Activated naive CD8-positive, alpha-beta T cell treated with anti-CD3 and anti-CD28 coated beads, Interleukin-2, amount 50 U/mL, for 24 hours (primary cell): ENCODE results near the gene PRH1.

Source experiments
- ATAC-seq: fragments of 150-1000 bp; cut with Tn5 transposase; one replicate; pipeline ENCODE4 v1.10.0; 2021
- DNase-seq: peaks from one replicate; pipeline ENCODE4 v3.0.0; 2021
- H3K27ac Mint-ChIP-seq: one replicate; pipeline ENCODE4 v1.8.0; 2021; ENCODE audit warnings: mild to moderate bottlenecking, mixed read lengths
- H3K27me3 Mint-ChIP-seq: one replicate; pipeline ENCODE4 v1.8.0; 2021; ENCODE audit warnings: mixed read lengths
- H3K36me3 Mint-ChIP-seq: one replicate; pipeline ENCODE4 v1.8.0; 2021; ENCODE audit warnings: low read depth, mixed read lengths
- H3K4me1 Mint-ChIP-seq: one replicate; pipeline ENCODE4 v1.8.0; 2021; ENCODE audit warnings: mixed read lengths
- H3K4me3 Mint-ChIP-seq: one replicate; pipeline ENCODE4 v1.8.0; 2021; ENCODE audit warnings: mild to moderate bottlenecking, moderate library complexity, mixed read lengths
- H3K9me3 Mint-ChIP-seq: one replicate; pipeline ENCODE4 v1.8.0; 2021; ENCODE audit warnings: mixed read lengths

Gene PRH1

DNA sequence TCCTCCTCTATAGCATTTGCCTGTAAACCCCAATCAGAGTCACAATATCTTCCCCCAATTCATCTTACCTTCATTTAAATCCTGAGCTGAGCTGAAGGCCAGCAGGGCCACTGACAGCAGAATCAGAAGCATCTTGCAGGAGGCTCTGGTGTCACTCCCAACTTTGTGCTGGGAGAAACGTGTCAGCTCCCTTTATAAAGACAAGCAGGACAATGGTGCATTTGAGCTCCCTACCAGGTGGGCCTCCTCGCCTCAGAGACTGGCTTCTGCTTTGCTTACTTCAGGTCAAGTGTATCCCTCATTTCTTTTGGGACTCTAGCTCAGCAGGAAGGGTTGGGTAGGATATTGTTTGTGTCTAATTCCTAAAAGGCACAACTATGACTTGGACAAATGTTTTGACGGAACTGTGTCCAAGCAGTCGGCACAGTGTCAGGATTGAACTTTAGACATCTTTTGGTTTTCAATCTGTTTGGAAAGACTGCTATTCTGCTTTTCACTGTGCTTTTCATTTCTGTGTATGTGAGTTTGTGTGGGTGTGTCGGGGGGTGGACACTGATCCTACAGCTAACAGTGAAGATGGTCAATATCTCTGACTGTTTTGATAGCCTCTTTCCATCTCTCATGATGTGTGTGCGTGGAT, at the start of gene PRH1:
Gene PRH1, minus strand, starts transcription at position 170 of the 640 bp plus-strand sequence. Its CDS starts 38 bp downstream, at position 132.
- ATAC-seq = no peak
- no peaks in the 10 kb centered on the region for H3K4me1 Mint-ChIP-seq
- H3K9me3 Mint-ChIP-seq = no peaks in the 10 kb centered on the region
- peaks cover 21% of the 10 kb centered on the region for H3K36me3 Mint-ChIP-seq
- no peak within 1 kb of the TSS for H3K27ac Mint-ChIP-seq
- DNase-seq = no peak
- no peaks in the 10 kb centered on the region for H3K27me3 Mint-ChIP-seq
- no peak within 1 kb of the TSS for H3K4me3 Mint-ChIP-seq

DNA sequence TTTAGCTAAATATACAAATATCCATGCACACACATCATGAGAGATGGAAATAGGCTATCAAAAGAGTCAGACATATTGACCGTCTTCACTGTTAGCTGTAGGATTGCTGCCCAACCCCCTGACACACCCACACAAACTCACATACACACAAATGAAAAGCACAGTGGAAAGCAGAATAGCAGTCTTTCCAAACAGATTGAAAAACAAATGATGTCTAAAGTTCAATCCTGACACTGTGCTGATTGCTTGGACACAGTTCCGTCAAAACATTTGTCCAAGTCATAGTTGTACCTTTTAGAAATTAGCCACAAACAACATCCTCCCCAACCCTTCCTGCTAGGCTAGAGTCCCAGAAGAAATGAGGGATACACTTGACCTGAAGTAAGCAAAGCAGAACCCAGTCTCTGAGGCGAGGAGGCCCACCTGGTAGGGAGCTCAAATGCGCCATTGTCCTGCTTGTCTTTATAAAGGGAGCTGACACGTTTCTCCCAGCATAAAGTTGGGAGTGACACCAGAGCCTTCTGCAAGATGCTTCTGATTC, 44.8 kb upstream of the PRH1 start, which contains the start of gene PRH2:
Gene PRH2, plus strand, starts transcription at position 491 of the 541 bp plus-strand sequence. Its CDS starts 38 bp downstream, at position 529.
- ATAC-seq = no peak
- Mint-ChIP-seq H3K9me3 (no peaks in the 10 kb centered on the region), H3K4me3 (no peak within 1 kb of the TSS), H3K4me1 (no peaks in the 10 kb centered on the region), H3K27ac (no peak within 1 kb of the TSS), H3K36me3 (peaks cover 8% of the 10 kb centered on the region), H3K27me3 (no peaks in the 10 kb centered on the region)
- DNase-seq = no peak

DNA sequence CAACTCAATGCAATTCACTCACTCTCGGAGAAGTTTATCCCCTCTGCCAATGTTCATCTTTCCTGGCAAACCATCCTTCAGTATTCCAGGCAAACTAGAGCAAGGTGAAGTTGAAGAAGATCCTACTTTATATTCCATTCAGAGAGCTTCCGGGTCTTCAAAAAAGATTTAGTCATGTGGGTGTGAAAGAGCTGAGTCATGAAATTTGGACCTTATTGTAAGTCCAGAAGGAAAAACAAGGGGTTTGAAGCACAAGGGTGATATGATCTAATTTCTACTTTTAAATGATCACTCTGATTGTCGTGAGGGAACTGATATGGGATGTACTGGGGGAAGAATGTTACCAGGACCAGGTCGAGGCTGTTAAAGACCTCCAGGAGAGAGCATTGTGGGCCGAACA, 42.2 kb upstream of the PRH1 start:
- Mint-ChIP-seq H3K4me3 (no peak overlapping the region), H3K4me1 (no peaks in the 10 kb centered on the region), H3K9me3 (no peaks in the 10 kb centered on the region), H3K27me3 (no peaks in the 10 kb centered on the region), H3K27ac (no peak overlapping the region), H3K36me3 (peaks cover 7% of the 10 kb centered on the region)
- DNase-seq (no peak), ATAC-seq (no peak)

DNA sequence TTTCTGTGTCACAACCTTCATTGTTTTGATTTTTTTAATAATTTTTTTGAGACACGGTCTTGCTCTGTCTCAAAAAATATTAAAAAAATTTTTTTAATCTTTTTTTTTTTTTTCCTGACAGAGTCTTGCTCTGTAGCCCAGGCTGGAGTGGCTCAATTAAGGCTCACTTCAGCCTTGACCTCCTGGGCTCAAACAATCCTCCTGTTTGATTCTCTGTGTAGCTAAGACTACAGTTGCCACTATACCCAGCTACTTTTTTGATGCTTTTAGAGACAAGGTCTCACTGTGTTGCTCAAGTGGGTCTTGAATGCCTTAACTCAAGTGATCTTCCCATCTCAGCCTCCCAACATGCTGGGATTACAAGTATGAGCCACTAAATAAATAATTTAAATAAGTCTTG, 35.8 kb upstream of the PRH1 start:
- Mint-ChIP-seq H3K9me3 (no peaks in the 10 kb centered on the region), H3K27ac (no peak overlapping the region), H3K4me1 (no peaks in the 10 kb centered on the region), H3K27me3 (no peaks in the 10 kb centered on the region), H3K4me3 (no peak overlapping the region), H3K36me3 (peaks cover 2% of the 10 kb centered on the region)
- no peak for ATAC-seq
- no peak for DNase-seq

DNA sequence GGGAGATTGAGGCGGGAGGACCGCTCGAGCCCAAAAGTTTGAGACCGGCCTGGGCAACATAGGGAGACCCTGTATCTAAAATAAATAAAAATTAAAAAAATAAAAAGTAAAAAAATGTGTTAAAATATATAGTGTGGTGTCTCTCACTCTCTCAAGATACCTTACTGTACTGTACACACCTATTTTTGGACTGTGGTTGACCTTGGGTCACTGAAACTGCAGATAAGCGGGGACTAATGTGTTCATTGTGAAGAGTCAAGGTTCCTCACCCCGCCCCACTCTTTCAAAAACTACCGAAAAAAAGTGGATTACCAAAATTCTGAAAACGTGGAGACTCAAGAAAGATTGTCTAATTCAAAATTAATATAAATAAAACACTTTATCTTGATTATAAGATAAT, 26.3 kb upstream of the PRH1 start:
- ATAC-seq (no peak), DNase-seq (no peak)
- peaks cover 23% of the 10 kb centered on the region for H3K36me3 Mint-ChIP-seq
- H3K4me3 Mint-ChIP-seq = no peak overlapping the region
- H3K9me3 Mint-ChIP-seq = peaks cover 16% of the 10 kb centered on the region
- no peaks in the 10 kb centered on the region for H3K4me1 Mint-ChIP-seq
- H3K27ac Mint-ChIP-seq = no peak overlapping the region
- no peaks in the 10 kb centered on the region for H3K27me3 Mint-ChIP-seq

DNA sequence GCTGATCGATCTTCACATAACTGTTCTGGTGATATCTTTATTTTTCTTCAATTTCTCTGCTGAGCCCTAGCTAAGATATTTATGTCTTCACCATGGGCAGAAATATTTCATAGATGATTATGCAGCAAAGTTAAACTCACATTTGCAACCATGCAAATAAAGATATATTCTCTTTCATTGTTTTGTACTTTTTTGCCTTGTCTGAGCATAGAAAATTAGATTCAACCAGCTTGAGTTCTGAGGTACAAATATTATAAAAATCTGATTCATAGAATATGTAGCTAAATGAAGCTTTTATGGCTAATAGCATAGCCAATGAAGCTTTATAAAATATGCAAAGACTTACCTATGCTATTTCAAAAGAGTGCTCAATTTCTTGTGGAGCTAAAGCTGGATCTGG, 25.4 kb upstream of the PRH1 start, which contains the start of gene TAS2R13:
Gene TAS2R13, minus strand, starts transcription at position 101 of the 400 bp plus-strand sequence. CDS start 264 bp downstream, outside the sequence.
- H3K36me3 Mint-ChIP-seq = peaks cover 29% of the 10 kb centered on the region
- H3K4me1 Mint-ChIP-seq = no peaks in the 10 kb centered on the region

DNA sequence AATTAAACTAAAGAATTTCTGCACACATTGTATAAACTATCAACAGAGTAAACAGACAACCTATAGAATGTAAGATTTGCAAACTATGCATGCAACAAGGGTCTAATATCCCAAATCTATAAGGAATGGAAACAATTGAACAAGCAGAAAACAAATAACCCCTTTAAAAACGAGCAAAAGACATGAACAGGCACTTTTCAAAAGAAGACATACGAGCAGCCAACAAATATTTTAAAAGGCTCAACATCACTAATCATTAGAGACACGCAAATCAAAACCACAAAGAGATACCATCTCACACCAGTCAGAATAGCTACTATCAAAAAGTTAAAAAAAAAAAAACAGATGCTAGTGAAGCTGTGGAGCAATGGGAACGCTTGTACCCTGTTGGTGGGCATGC, 20.6 kb upstream of the PRH1 start:
- H3K36me3 Mint-ChIP-seq = peaks cover 40% of the 10 kb centered on the region
- no peaks in the 10 kb centered on the region for H3K27me3 Mint-ChIP-seq
- no peaks in the 10 kb centered on the region for H3K4me1 Mint-ChIP-seq
- H3K27ac Mint-ChIP-seq = no peak overlapping the region
- H3K9me3 Mint-ChIP-seq = peaks cover 41% of the 10 kb centered on the region
- H3K4me3 Mint-ChIP-seq = no peak overlapping the region
- ATAC-seq = no peak
- no peak for DNase-seq

More for the DNA sequence above, 25.4 kb upstream of the PRH1 start, which contains the start of gene TAS2R13:
- no peak within 1 kb of the TSS for H3K27ac Mint-ChIP-seq
- H3K27me3 Mint-ChIP-seq = no peaks in the 10 kb centered on the region
- H3K4me3 Mint-ChIP-seq = no peak within 1 kb of the TSS
- DNase-seq (no peak), ATAC-seq (no peak)
- peaks cover 24% of the 10 kb centered on the region for H3K9me3 Mint-ChIP-seq

DNA sequence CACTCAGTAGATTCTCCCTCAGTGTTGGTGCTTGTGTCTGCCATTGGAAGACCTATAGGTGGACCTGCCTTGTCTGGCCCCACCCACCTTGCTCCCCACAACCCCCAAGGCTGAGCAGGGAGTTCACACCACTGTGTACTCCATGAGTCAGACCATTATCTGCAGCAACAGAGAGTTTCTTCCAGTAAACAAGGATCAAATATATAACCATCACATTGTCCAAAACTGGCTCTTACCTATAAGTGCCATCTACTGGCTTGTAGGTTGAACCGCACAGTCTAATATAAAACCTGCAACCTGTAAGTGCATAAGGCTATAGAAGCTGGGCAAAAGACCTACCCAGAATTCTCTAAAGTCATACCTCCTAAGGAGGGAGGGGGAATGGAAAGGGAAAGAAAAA, 17.4 kb upstream of the PRH1 start:
- H3K27me3 Mint-ChIP-seq = no peaks in the 10 kb centered on the region
- H3K27ac Mint-ChIP-seq = no peak overlapping the region
- peaks cover 29% of the 10 kb centered on the region for H3K36me3 Mint-ChIP-seq
- ATAC-seq (no peak), DNase-seq (no peak)
- peaks cover 36% of the 10 kb centered on the region for H3K9me3 Mint-ChIP-seq
- H3K4me1 Mint-ChIP-seq = no peaks in the 10 kb centered on the region
- H3K4me3 Mint-ChIP-seq = no peak overlapping the region

DNA sequence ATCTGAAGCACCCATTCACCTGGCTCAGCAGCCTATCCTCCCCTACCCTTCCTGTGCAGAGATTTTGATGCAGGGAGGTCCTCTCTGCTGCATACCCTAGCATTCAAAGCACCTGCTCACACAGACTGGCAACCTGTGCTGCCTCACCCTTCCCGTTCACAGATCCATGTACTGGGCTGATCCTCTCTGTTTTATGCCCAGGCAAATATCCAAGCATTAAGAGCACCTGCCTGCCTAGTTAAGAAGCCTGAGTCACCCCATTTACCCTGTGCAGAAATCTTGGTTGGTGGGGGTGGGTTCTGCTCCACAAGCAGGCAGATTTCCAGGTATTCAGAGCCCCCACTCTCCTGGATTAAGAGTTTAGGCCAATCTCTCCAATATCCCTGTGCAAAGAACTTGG, 16.9 kb upstream of the PRH1 start:
- no peak overlapping the region for H3K27ac Mint-ChIP-seq
- peaks cover 29% of the 10 kb centered on the region for H3K36me3 Mint-ChIP-seq
- no peak for ATAC-seq

DNA sequence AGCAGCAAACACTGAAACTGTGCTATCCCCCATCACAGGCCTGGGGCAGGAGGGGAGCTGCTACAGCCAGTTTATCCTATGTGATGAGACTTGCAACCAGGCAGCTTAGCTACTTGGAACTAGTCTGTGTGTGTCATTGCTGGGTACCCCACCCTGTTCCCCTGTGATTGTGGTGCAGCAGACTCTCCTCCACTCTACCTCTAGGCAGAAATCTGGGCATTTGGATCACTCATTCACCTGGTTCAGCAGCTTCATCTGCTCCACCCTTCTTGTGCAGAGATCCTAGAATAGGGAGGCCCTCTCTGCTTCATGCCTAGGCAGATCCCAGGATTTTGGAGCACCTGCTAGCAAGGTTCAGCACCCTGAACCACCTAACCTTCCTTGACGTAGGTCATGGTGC, 16.5 kb upstream of the PRH1 start:
- no peaks in the 10 kb centered on the region for H3K4me1 Mint-ChIP-seq

More for the DNA sequence above, 16.9 kb upstream of the PRH1 start:
- Mint-ChIP-seq H3K9me3 (peaks cover 35% of the 10 kb centered on the region), H3K27me3 (no peaks in the 10 kb centered on the region), H3K4me3 (no peak overlapping the region), H3K4me1 (no peaks in the 10 kb centered on the region)
- DNase-seq = no peak

DNA sequence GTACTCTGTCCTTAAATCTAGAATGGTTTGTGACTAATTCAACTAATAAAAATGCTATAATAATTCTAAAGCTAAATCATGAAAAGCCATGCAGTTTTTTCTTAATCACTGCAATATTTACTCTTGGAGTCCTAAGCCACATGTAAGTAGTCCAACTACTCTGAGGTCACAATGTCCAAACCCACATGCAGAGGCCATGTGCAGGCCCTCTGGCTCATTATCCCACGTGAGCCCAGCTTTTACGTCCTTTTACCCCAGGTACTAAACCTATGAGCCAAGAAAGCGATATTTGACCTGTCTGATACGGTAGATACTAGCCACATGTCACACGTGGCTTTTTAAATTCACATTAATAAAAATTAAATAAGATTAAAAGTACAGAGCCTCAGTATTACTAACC, 12.8 kb upstream of the PRH1 start:
- no peak overlapping the region for H3K27ac Mint-ChIP-seq
- H3K4me1 Mint-ChIP-seq = no peaks in the 10 kb centered on the region
- no peak for DNase-seq
- no peaks in the 10 kb centered on the region for H3K27me3 Mint-ChIP-seq
- peaks cover 5% of the 10 kb centered on the region for H3K9me3 Mint-ChIP-seq
- no peak for ATAC-seq
- no peak overlapping the region for H3K4me3 Mint-ChIP-seq
- H3K36me3 Mint-ChIP-seq = peaks cover 12% of the 10 kb centered on the region

More for the DNA sequence above, 16.5 kb upstream of the PRH1 start:
- peaks cover 27% of the 10 kb centered on the region for H3K36me3 Mint-ChIP-seq
- H3K4me3 Mint-ChIP-seq = no peak overlapping the region
- DNase-seq = no peak
- H3K9me3 Mint-ChIP-seq = peaks cover 33% of the 10 kb centered on the region
- no peak for ATAC-seq
- H3K27me3 Mint-ChIP-seq = no peaks in the 10 kb centered on the region
- no peak overlapping the region for H3K27ac Mint-ChIP-seq

DNA sequence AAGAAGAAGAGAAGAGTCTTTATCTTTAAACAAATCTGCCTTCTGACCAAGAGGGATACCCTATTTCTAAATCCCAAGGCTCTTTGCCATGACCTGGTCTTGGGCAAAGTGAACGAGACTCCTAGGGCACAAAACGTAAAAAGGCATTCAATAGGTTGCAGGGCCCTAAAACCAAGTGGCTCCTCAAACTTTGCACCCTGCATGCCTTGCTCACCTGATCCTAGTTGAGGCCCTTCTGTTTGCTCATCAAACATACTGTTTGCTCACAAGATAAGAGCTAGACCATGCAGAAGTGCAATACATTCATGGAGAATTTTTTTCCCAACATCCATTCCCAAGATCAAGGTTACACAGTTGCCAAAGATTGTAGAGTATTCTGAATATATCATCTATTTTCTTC, 7.9 kb upstream of the PRH1 start:
- no peaks in the 10 kb centered on the region for H3K4me1 Mint-ChIP-seq
- no peaks in the 10 kb centered on the region for H3K9me3 Mint-ChIP-seq
- no peak overlapping the region for H3K4me3 Mint-ChIP-seq
- no peaks in the 10 kb centered on the region for H3K27me3 Mint-ChIP-seq
- H3K36me3 Mint-ChIP-seq = peaks cover 14% of the 10 kb centered on the region
- ATAC-seq = no peak
- DNase-seq = no peak
- no peak overlapping the region for H3K27ac Mint-ChIP-seq

DNA sequence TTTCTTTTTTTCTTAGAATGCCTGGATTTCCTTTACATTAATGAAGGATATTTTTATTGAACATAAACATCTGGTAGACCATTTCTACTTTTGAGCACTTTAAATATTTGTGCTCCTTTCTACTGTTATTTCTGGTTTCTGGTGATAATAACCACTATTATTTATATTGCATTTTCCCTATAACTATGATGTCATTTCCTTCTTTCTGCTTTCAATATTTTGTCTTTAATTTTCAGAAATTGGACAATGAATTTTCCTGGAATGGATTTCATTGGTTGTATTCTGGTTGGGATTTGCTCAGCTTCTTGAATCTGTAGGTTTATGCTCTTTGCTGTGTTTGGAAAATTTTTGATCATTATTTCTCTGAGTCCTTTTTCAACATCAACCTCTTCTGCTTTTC, 5.2 kb upstream of the PRH1 start:
- no peak overlapping the region for H3K4me3 Mint-ChIP-seq
- H3K27me3 Mint-ChIP-seq = no peaks in the 10 kb centered on the region

DNA sequence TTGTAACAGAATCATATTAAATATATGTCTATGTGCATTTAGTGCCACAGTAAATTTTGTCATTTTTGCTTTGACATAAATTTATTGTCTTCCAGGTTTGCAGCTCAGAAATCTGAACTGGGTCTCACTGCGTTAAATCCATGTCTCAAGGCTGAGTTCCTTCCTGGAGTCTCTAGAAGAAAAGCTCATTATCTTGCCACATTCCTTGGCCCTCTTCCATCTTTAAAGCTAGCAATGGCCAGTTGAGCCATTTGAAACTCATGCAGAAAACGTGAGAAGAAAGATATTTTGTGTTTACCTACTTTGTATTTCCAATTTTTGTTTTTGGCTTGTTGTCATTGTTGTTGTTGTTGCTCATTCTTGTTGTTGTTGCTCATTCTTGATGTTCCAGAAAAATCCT, 10.7 kb downstream of the PRH1 start:
- H3K36me3 Mint-ChIP-seq = peaks cover 40% of the 10 kb centered on the region
- ATAC-seq (no peak), DNase-seq (no peak)
- H3K27ac Mint-ChIP-seq = no peak overlapping the region
- no peaks in the 10 kb centered on the region for H3K27me3 Mint-ChIP-seq
- no peaks in the 10 kb centered on the region for H3K4me1 Mint-ChIP-seq
- peaks cover 24% of the 10 kb centered on the region for H3K9me3 Mint-ChIP-seq
- H3K4me3 Mint-ChIP-seq = no peak overlapping the region

More for the DNA sequence above, 5.2 kb upstream of the PRH1 start:
- Mint-ChIP-seq H3K9me3 (no peaks in the 10 kb centered on the region), H3K4me1 (no peaks in the 10 kb centered on the region), H3K36me3 (peaks cover 8% of the 10 kb centered on the region), H3K27ac (no peak overlapping the region)
- ATAC-seq = no peak
- no peak for DNase-seq

DNA sequence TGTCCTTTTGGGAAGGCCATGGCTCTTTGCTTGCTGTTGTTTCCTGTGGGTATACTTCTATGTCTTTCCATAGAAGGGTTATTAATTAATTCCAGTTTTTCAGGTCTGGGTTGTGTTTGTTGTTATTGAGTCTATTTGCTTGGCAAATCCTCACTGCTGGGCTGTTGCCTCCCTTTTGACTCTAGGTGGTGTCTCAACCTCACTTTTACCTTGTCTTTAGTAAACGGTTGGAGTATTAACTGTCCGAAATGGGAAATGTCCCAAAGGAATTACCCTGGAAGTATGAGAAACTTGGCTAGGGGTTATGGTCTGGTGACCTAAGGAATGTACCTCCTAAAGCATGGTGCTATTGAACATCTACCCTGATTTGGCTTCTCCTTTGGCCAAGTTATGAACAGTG, 16.7 kb downstream of the PRH1 start:
- Mint-ChIP-seq H3K36me3 (peaks cover 26% of the 10 kb centered on the region), H3K27ac (no peak overlapping the region), H3K4me1 (no peaks in the 10 kb centered on the region), H3K27me3 (no peaks in the 10 kb centered on the region), H3K4me3 (no peak overlapping the region), H3K9me3 (peaks cover 17% of the 10 kb centered on the region)
- DNase-seq = no peak
- ATAC-seq = no peak
